MM.1S (cell line): ENCODE measurements around the gene TRPT1.

ENCODE experiments used
- DNase-seq: peaks from one replicate; pipeline ENCODE4 v3.0.0-alpha.2; 2015
- H2AFZ ChIP-seq: fragments of 300-600 bp; sonication (generic); 2 replicates; pipeline ENCODE4 v1.6.0; 2016; ENCODE audit warnings: antibody characterized with exemption, low read length
- H3F3A ChIP-seq: fragments of 300-600 bp; sonication (generic); 2 replicates; pipeline ENCODE4 v1.6.1; 2016; ENCODE audit warnings: mild to moderate bottlenecking, antibody characterized with exemption, low read length, moderate library complexity, mixed read lengths; ENCODE audit not compliant: insufficient read depth
- H3K27ac ChIP-seq: fragments of 300-600 bp; sonication (generic); 2 replicates; pipeline ENCODE4 v1.5.1; 2016; ENCODE audit warnings: mild to moderate bottlenecking, low read length
- H3K27me3 ChIP-seq: fragments of 300-600 bp; sonication (generic); replicated peaks from 2 replicates; pipeline ENCODE4 v1.6.0; 2016; ENCODE audit warnings: low read length; ENCODE audit not compliant: insufficient read depth
- H3K36me3 ChIP-seq: fragments of 300-600 bp; sonication (generic); replicated peaks from 2 replicates; pipeline ENCODE4 v1.6.1; 2016; ENCODE audit warnings: mild to moderate bottlenecking, low read length, mixed read lengths; ENCODE audit not compliant: insufficient read depth
- H3K4me1 ChIP-seq: fragments of 300-600 bp; sonication (generic); 2 replicates; pipeline ENCODE4 v1.6.1; 2016; ENCODE audit warnings: low read length, mixed read lengths
- H3K4me2 ChIP-seq: fragments of 300-600 bp; sonication (generic); 2 replicates; pipeline ENCODE4 v1.6.0; 2016; ENCODE audit warnings: low read depth, low read length
- H3K4me3 ChIP-seq: fragments of 300-600 bp; sonication (generic); 2 replicates; pipeline ENCODE4 v1.5.1; 2016; ENCODE audit warnings: low read length, mixed read lengths
- H3K79me2 ChIP-seq: fragments of 300-600 bp; sonication (generic); 2 replicates; pipeline ENCODE4 v1.6.1; 2016; ENCODE audit warnings: mixed run types, low read length, mixed read lengths
- H3K9ac ChIP-seq: fragments of 300-600 bp; sonication (generic); 2 replicates; pipeline ENCODE4 v1.6.1; 2016; ENCODE audit warnings: low read length, mixed read lengths
- H3K9me2 ChIP-seq: fragments of 300-600 bp; sonication (generic); replicated peaks from 2 replicates; pipeline ENCODE4 v1.6.1; 2016; ENCODE audit warnings: mild to moderate bottlenecking, low read length, mixed read lengths; ENCODE audit not compliant: insufficient read depth
- H3K9me3 ChIP-seq: fragments of 300-600 bp; sonication (generic); replicated peaks from 2 replicates; pipeline ENCODE4 v1.6.1; 2016; ENCODE audit warnings: mild to moderate bottlenecking, low read length, mixed read lengths; ENCODE audit not compliant: insufficient read depth
- H4K20me1 ChIP-seq: fragments of 300-600 bp; sonication (generic); 2 replicates; pipeline ENCODE4 v1.6.1; 2016; ENCODE audit warnings: mild to moderate bottlenecking, low read length, moderate library complexity, mixed read lengths; ENCODE audit not compliant: insufficient read depth
- EZH2 ChIP-seq: fragments of 300-600 bp; sonication (generic); optimal IDR thresholded peaks from 2 replicates; pipeline ENCODE3; 2017; ENCODE audit warnings: low read depth, mild to moderate bottlenecking, antibody characterized with exemption, low read length, mixed read lengths
- EZH2phosphoT487 ChIP-seq: fragments of 300-600 bp; sonication (generic); IDR thresholded peaks from 2 replicates; pipeline ENCODE4 v1.6.1; 2018; ENCODE audit warnings: antibody characterized with exemption, low read length
- TF ChIP-seq, protein P1 (sequence below): fragments of 300-600 bp; sonication (generic); IDR thresholded peaks from 2 replicates; pipeline ENCODE4 v1.5.1; 2016; ENCODE audit warnings: antibody characterized with exemption, low read length, mixed read lengths

Gene TRPT1

GRCh38 chr11:64218628-64219353 lies 7.2 kb downstream of the TRPT1 start:
- H3K36me3 ChIP-seq: no peaks in the 10 kb centered on the region
- no peaks in the 10 kb centered on the region for H3K9me2 ChIP-seq
- no peak overlapping the region for H3K4me3 ChIP-seq
- no peaks in the 10 kb centered on the region for H3F3A ChIP-seq
- no peaks in the 10 kb centered on the region for H4K20me1 ChIP-seq
- no peak overlapping the region for H3K27ac ChIP-seq
- no peaks in the 10 kb centered on the region for H3K4me1 ChIP-seq
- H3K9ac ChIP-seq: no peak overlapping the region
- H3K79me2 ChIP-seq: no peaks in the 10 kb centered on the region
- H3K4me2 ChIP-seq: no peak overlapping the region
- H3K9me3 ChIP-seq: no peaks in the 10 kb centered on the region
- no peaks in the 10 kb centered on the region for H3K27me3 ChIP-seq
- H2AFZ ChIP-seq: no peak overlapping the region
- TF ChIP-seq, protein P1, sequence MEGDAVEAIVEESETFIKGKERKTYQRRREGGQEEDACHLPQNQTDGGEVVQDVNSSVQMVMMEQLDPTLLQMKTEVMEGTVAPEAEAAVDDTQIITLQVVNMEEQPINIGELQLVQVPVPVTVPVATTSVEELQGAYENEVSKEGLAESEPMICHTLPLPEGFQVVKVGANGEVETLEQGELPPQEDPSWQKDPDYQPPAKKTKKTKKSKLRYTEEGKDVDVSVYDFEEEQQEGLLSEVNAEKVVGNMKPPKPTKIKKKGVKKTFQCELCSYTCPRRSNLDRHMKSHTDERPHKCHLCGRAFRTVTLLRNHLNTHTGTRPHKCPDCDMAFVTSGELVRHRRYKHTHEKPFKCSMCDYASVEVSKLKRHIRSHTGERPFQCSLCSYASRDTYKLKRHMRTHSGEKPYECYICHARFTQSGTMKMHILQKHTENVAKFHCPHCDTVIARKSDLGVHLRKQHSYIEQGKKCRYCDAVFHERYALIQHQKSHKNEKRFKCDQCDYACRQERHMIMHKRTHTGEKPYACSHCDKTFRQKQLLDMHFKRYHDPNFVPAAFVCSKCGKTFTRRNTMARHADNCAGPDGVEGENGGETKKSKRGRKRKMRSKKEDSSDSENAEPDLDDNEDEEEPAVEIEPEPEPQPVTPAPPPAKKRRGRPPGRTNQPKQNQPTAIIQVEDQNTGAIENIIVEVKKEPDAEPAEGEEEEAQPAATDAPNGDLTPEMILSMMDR: no peak
- TF ChIP-seq EZH2phosphoT487 (no peak), EZH2 (no peak)
- no peak for DNase-seq

DNA sequence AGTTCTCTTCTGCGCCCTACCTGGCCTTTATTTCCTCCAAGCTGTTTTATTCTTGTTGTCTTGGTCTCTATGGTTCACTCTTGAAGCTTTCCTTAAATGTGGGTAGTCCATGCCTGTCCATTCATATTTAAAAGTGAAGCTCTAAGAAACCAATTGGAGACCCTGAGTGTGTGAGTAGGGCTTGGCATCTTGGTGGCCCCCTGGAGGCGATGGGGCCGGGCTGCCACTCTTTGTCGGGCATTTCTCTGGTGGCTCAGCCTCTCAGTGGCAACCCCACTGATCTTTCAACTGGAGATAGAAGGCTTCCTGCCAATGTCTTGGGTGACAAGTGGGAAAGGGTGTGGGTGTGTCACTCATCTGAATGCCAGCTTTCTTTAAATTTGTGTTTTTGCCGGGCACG lies 9.1 kb downstream of the TRPT1 start:
- Histone ChIP-seq H3F3A (no peaks in the 10 kb centered on the region), H3K4me1 (no peaks in the 10 kb centered on the region), H3K9me2 (no peaks in the 10 kb centered on the region), H4K20me1 (no peaks in the 10 kb centered on the region), H3K9ac (no peak overlapping the region), H3K4me2 (no peak overlapping the region), H2AFZ (no peak overlapping the region), H3K27me3 (no peaks in the 10 kb centered on the region), H3K27ac (no peak overlapping the region), H3K4me3 (no peak overlapping the region), H3K79me2 (no peaks in the 10 kb centered on the region), H3K36me3 (no peaks in the 10 kb centered on the region), H3K9me3 (no peaks in the 10 kb centered on the region)
- TF ChIP-seq EZH2 (no peak), EZH2phosphoT487 (no peak)
- TF ChIP-seq, protein P1: no peak
- DNase-seq: no peak

GRCh38 chr11:64211181-64211872 lies 14.7 kb downstream of the TRPT1 start:
- H3K4me1 ChIP-seq: peaks cover 3% of the 10 kb centered on the region; the same call in 1 of the 2 replicates
- H3K27me3 ChIP-seq: no peaks in the 10 kb centered on the region
- no peaks in the 10 kb centered on the region for H3K36me3 ChIP-seq
- TF ChIP-seq, protein P1: no peak
- no peak for TF ChIP-seq EZH2
- no peak for TF ChIP-seq EZH2phosphoT487
- no peaks in the 10 kb centered on the region for H3K9me2 ChIP-seq
- H3K9me3 ChIP-seq: no peaks in the 10 kb centered on the region
- no peak overlapping the region for H3K9ac ChIP-seq
- H3K4me2 ChIP-seq: no peak overlapping the region
- no peaks in the 10 kb centered on the region; the same call in 1 of the 2 replicates for H3K79me2 ChIP-seq
- H3K27ac ChIP-seq: no peak overlapping the region
- H2AFZ ChIP-seq: no peak overlapping the region
- no peaks in the 10 kb centered on the region for H4K20me1 ChIP-seq
- no peaks in the 10 kb centered on the region; the same call in 1 of the 2 replicates for H3F3A ChIP-seq
- H3K4me3 ChIP-seq: no peak overlapping the region
- DNase-seq: no peak
